GM12878 (cell line): ENCODE results near the gene MRPL18. TPM values are rescaled to one million over a fixed set of nuclear protein-coding genes. Genes with fewer than 3 reads are reported as not detected.

ENCODE experiments used
- CBX3 ChIP-seq: fragments of 200-600 bp; sonication (generic); IDR thresholded peaks from 2 replicates; pipeline ENCODE4 v1.6.1; 2016; ENCODE audit warnings: low read depth, borderline replicate concordance
- IKZF1 ChIP-seq: fragments of 450-650 bp; conservative IDR thresholded peaks from 2 replicates; pipeline ENCODE4 v1.6.1; 2017; ENCODE audit warnings: antibody characterized with exemption, mild to moderate bottlenecking
- MTA2 ChIP-seq: fragments of 450-650 bp; IDR thresholded peaks from 2 replicates; pipeline ENCODE4 v1.6.1; 2016; ENCODE audit warnings: low read depth, mild to moderate bottlenecking, moderate library complexity
- POLR2A ChIP-seq: IDR thresholded peaks from 2 replicates; pipeline ENCODE4 v1.6.1; 2011; ENCODE audit warnings: low read depth, mild to moderate bottlenecking, low read length
- RAD51 ChIP-seq: fragments of 450-650 bp; IDR thresholded peaks from 2 replicates; pipeline ENCODE4 v1.6.1; 2016; ENCODE audit warnings: moderate library complexity, mild to moderate bottlenecking, inconsistent platforms
- SMAD1 ChIP-seq: fragments of 450-650 bp; IDR thresholded peaks from 2 replicates; pipeline ENCODE4 v1.6.1; 2018; ENCODE audit warnings: mild to moderate bottlenecking, low read depth; ENCODE audit not compliant: partially characterized antibody
- SREBF2 ChIP-seq: IDR thresholded peaks from 2 replicates; pipeline ENCODE4 v1.6.1; 2012; ENCODE audit warnings: mild to moderate bottlenecking, low read length
- SRF ChIP-seq, 2 experiments: IDR thresholded peaks; 2 replicates each; pipeline ENCODE4 v1.6.1; 2011; ENCODE audit warnings: low read depth in 2 of 2, low read length in 2 of 2, mild to moderate bottlenecking in 1 of 2, moderate library complexity in 1 of 2
- TBL1XR1 ChIP-seq: IDR thresholded peaks from 2 replicates; pipeline ENCODE4 v1.6.1; 2012; ENCODE audit warnings: low read depth, low read length, improper control_type of control experiment
- YBX1 ChIP-seq: fragments of 450-650 bp; IDR thresholded peaks from 2 replicates; pipeline ENCODE4 v1.6.1; 2016; ENCODE audit warnings: antibody characterized with exemption
- ZNF207 ChIP-seq: fragments of 450-650 bp; IDR thresholded peaks from 2 replicates; pipeline ENCODE4 v1.6.1; 2014; ENCODE audit warnings: antibody characterized with exemption, mild to moderate bottlenecking, borderline replicate concordance
- ZZZ3 ChIP-seq: IDR thresholded peaks from 2 replicates; pipeline ENCODE4 v1.6.1; 2011; ENCODE audit warnings: low read depth; ENCODE audit not compliant: control insufficient read depth, insufficient read length
- polyA plus RNA-seq, 11 experiments: library from polyadenylated mRNA; depleted of rRNA in 4 of 11; unstranded in 6 of 11; stranded (reverse) in 5 of 11; fragments of >200 nt; fragmentation: Nextera tagmentation in 4 of 11; fragmentation: Illumina TruSeq in 1 of 11; extraction: Ambion mirVana in 4 of 11; extraction: Trizol in 1 of 11; gene quantifications; 1 replicate in 1 of 11; 2 replicates in 10 of 11; pipeline versions ENCODE4 v1.2.1 to v1.2.3, GENCODE V29; 2011 to 2016; ENCODE audit warnings: inconsistent platforms in 2 of 11, missing spikeins in 2 of 11, low read depth in 1 of 11
- total RNA-seq, 4 experiments: library from RNA; depleted of rRNA in 3 of 4; stranded (reverse); fragments of >200 nt in 3 of 4; fragmentation: Illumina TruSeq in 1 of 4; extraction: Trizol in 1 of 4; gene quantifications; 2 replicates each; pipeline versions ENCODE4 v1.2.1 to v1.2.3, GENCODE V29; 2013 to 2021
- TF ChIP-seq, protein P1 (sequence below): fragments of 450-650 bp; IDR thresholded peaks from 2 replicates; pipeline ENCODE4 v1.6.1; 2017; ENCODE audit warnings: borderline replicate concordance
- TF ChIP-seq, protein P2 (sequence below): IDR thresholded peaks from 2 replicates; pipeline ENCODE4 v1.6.1; 2011; ENCODE audit warnings: mild to moderate bottlenecking, low read depth, low read length, moderate library complexity; ENCODE audit not compliant: insufficient replicate concordance
- TF ChIP-seq, protein P3 (sequence below): fragments of 450-650 bp; IDR thresholded peaks from 2 replicates; pipeline ENCODE4 v1.6.1; 2014; ENCODE audit warnings: mild to moderate bottlenecking
- TF ChIP-seq, protein P4 (sequence below): fragments of 450-650 bp; formaldehyde crosslinking; IDR thresholded peaks from 2 replicates; pipeline ENCODE4 v1.4.0; 2022; ENCODE audit warnings: mild to moderate bottlenecking, moderate library complexity
- TF ChIP-seq, protein P5 (sequence below): IDR thresholded peaks from 2 replicates; pipeline ENCODE4 v1.6.1; 2012; ENCODE audit warnings: low read length, inconsistent platforms
- TF ChIP-seq, protein P6 (sequence below): IDR thresholded peaks from 2 replicates; pipeline ENCODE4 v1.6.1; 2012; ENCODE audit warnings: mild to moderate bottlenecking, low read depth, low read length

Gene MRPL18
- total and polyA plus RNA-seq, 10 of the 15 experiments (the other 5 are each of a cell fraction or from before 2014, with no cell fraction given), result 68.5 to 203 (median 116) TPM

DNA sequence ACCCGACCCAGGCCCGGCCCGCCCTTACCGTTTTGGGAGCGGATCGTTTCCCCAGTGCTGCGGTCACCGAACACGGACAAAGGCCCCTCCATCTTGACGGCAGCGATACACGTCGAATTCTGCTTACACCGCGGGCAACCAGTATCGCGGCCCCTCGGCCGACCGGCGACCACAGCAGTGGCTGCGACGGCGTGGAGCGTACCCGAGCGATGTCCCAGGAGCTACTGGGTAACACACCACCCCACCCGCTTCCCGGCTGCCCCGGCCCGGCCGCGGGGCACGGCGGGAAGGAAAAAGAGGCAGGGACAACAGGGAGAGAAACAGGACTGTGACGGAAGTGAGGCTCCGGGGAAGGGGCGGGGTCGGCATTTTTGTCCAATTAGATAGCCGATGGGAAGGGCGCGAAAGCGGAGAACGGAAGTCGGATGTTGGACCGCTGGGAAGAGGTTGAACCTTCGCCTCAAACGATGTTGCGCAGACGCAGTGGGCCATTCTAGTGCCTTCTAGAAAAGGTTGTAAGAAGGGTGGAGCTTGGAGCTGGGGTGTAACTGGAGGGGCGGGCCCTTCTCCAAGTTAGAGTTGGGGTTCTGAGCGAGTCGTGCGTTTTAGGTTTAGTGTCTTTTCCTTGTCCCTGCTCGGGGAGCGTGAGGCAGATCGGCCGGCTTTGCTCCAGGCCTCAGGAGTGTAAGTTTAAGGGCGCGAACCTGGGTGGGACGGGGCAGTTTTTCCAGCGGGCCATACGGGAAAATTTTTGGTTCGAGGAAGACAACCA is 704 bp upstream of the MRPL18 start, which contains the start of gene TCP1 (continued):
- TF ChIP-seq, protein P1, sequence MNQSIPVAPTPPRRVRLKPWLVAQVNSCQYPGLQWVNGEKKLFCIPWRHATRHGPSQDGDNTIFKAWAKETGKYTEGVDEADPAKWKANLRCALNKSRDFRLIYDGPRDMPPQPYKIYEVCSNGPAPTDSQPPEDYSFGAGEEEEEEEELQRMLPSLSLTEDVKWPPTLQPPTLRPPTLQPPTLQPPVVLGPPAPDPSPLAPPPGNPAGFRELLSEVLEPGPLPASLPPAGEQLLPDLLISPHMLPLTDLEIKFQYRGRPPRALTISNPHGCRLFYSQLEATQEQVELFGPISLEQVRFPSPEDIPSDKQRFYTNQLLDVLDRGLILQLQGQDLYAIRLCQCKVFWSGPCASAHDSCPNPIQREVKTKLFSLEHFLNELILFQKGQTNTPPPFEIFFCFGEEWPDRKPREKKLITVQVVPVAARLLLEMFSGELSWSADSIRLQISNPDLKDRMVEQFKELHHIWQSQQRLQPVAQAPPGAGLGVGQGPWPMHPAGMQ, result no peak
- no peak; the same call in 1 of the 2 replicates for TF ChIP-seq TBL1XR1
- TF ChIP-seq, protein P2, sequence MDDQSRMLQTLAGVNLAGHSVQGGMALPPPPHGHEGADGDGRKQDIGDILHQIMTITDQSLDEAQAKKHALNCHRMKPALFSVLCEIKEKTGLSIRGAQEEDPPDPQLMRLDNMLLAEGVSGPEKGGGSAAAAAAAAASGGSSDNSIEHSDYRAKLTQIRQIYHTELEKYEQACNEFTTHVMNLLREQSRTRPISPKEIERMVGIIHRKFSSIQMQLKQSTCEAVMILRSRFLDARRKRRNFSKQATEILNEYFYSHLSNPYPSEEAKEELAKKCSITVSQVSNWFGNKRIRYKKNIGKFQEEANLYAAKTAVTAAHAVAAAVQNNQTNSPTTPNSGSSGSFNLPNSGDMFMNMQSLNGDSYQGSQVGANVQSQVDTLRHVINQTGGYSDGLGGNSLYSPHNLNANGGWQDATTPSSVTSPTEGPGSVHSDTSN, result no peak
- no peak for TF ChIP-seq SREBF2
- TF ChIP-seq ZNF207, result peak; percentile 49
- peak; percentile 66 for TF ChIP-seq SMAD1
- no peak for TF ChIP-seq MTA2
- peak; percentile 99 for TF ChIP-seq POLR2A
- no peak for TF ChIP-seq CBX3
- TF ChIP-seq, protein P3, sequence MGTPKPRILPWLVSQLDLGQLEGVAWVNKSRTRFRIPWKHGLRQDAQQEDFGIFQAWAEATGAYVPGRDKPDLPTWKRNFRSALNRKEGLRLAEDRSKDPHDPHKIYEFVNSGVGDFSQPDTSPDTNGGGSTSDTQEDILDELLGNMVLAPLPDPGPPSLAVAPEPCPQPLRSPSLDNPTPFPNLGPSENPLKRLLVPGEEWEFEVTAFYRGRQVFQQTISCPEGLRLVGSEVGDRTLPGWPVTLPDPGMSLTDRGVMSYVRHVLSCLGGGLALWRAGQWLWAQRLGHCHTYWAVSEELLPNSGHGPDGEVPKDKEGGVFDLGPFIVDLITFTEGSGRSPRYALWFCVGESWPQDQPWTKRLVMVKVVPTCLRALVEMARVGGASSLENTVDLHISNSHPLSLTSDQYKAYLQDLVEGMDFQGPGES, result no peak
- TF ChIP-seq, protein P4, sequence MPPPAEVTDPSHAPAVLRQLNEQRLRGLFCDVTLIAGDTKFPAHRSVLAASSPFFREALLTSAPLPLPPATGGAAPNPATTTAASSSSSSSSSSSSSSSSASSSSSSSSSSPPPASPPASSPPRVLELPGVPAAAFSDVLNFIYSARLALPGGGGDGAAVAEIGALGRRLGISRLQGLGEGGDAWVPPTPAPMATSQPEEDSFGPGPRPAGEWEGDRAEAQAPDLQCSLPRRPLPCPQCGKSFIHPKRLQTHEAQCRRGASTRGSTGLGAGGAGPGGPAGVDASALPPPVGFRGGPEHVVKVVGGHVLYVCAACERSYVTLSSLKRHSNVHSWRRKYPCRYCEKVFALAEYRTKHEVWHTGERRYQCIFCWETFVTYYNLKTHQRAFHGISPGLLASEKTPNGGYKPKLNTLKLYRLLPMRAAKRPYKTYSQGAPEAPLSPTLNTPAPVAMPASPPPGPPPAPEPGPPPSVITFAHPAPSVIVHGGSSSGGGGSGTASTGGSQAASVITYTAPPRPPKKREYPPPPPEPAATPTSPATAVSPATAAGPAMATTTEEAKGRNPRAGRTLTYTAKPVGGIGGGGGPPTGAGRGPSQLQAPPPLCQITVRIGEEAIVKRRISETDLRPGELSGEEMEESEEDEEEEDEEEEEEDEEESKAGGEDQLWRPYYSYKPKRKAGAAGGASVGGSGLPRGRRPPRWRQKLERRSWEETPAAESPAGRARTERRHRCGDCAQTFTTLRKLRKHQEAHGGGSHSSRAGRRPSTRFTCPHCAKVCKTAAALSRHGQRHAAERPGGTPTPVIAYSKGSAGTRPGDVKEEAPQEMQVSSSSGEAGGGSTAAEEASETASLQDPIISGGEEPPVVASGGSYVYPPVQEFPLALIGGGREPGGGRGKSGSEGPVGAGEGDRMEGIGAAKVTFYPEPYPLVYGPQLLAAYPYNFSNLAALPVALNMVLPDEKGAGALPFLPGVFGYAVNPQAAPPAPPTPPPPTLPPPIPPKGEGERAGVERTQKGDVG (CRISPR knock-in tag), result no peak
- TF ChIP-seq, protein P5, sequence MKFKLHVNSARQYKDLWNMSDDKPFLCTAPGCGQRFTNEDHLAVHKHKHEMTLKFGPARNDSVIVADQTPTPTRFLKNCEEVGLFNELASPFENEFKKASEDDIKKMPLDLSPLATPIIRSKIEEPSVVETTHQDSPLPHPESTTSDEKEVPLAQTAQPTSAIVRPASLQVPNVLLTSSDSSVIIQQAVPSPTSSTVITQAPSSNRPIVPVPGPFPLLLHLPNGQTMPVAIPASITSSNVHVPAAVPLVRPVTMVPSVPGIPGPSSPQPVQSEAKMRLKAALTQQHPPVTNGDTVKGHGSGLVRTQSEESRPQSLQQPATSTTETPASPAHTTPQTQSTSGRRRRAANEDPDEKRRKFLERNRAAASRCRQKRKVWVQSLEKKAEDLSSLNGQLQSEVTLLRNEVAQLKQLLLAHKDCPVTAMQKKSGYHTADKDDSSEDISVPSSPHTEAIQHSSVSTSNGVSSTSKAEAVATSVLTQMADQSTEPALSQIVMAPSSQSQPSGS, result no peak
- TF ChIP-seq RAD51, result no peak
- TF ChIP-seq SRF (IDR thresholded peaks at IDR 0.05; ENCODE audit: low read depth in 2 of 2, low read length in 2 of 2), result peak in 1 of 2 experiments; percentile 35; a peak in 1 of 4 replicates
- peak; percentile 79; the same call in 1 of the 2 replicates for TF ChIP-seq IKZF1
- TF ChIP-seq, protein P6, sequence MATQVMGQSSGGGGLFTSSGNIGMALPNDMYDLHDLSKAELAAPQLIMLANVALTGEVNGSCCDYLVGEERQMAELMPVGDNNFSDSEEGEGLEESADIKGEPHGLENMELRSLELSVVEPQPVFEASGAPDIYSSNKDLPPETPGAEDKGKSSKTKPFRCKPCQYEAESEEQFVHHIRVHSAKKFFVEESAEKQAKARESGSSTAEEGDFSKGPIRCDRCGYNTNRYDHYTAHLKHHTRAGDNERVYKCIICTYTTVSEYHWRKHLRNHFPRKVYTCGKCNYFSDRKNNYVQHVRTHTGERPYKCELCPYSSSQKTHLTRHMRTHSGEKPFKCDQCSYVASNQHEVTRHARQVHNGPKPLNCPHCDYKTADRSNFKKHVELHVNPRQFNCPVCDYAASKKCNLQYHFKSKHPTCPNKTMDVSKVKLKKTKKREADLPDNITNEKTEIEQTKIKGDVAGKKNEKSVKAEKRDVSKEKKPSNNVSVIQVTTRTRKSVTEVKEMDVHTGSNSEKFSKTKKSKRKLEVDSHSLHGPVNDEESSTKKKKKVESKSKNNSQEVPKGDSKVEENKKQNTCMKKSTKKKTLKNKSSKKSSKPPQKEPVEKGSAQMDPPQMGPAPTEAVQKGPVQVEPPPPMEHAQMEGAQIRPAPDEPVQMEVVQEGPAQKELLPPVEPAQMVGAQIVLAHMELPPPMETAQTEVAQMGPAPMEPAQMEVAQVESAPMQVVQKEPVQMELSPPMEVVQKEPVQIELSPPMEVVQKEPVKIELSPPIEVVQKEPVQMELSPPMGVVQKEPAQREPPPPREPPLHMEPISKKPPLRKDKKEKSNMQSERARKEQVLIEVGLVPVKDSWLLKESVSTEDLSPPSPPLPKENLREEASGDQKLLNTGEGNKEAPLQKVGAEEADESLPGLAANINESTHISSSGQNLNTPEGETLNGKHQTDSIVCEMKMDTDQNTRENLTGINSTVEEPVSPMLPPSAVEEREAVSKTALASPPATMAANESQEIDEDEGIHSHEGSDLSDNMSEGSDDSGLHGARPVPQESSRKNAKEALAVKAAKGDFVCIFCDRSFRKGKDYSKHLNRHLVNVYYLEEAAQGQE, result no peak
- no peak for TF ChIP-seq YBX1
- no peak for TF ChIP-seq ZZZ3
